Gastroesophageal sphincter (tissue), 4 donors: ENCODE results near the gene UMPS. TPM values are rescaled to one million over a fixed set of nuclear protein-coding genes. Genes with fewer than 3 reads are reported as not detected.

ENCODE experiments used
- ATAC-seq: fragments of 150-250 bp; one replicate; pipeline ENCODE4 v1.9.1; 2016; ENCODE audit warnings: mild to moderate bottlenecking, moderate library complexity
- H3K27ac ChIP-seq, 4 donors: fragments of 200-600 bp; sonication (generic) in 3 of 4; 1 replicate in 3 of 4; 2 replicates in 1 of 4; pipeline ENCODE4 v1.5.1; 2016 to 2019
- H3K27me3 ChIP-seq: fragments of 200-600 bp; sonication (generic); one replicate; pipeline ENCODE4 v1.5.1; 2019
- H3K36me3 ChIP-seq, 2 donors: fragments of 200-600 bp; sonication (generic); one replicate each; pipeline ENCODE4 v1.5.1; 2019; ENCODE audit warnings: control low read depth in 1 of 2
- H3K4me1 ChIP-seq, 3 donors: fragments of 200-600 bp; sonication (generic); 1 replicate in 2 of 3; 2 replicates in 1 of 3; pipeline ENCODE4 v1.5.1; 2016 to 2019; ENCODE audit warnings: control low read depth in 2 of 3
- H3K4me3 ChIP-seq, 2 donors: fragments of 200-600 bp; sonication (generic); one replicate each; pipeline ENCODE4 v1.5.1; 2019; ENCODE audit warnings: mild to moderate bottlenecking in 1 of 2, moderate library complexity in 1 of 2
- H3K9me3 ChIP-seq, 3 donors: fragments of 200-600 bp; sonication (generic); one replicate each; pipeline ENCODE4 v1.5.1; 2017 to 2019; ENCODE audit warnings: control low read depth in 2 of 3
- EP300 ChIP-seq: sonication (generic); formaldehyde crosslinking; IDR thresholded peaks from one replicate; pipeline ENCODE4 v1.6.1; 2017; ENCODE audit warnings: antibody characterized with exemption, mild to moderate bottlenecking
- POLR2A ChIP-seq, 2 donors: fragments of 450-650 bp; IDR thresholded peaks; one replicate each; pipeline ENCODE4 v1.6.1; 2017; ENCODE audit warnings: antibody characterized with exemption in 2 of 2, mild to moderate bottlenecking in 2 of 2, moderate library complexity in 1 of 2
- POLR2AphosphoS5 ChIP-seq: sonication (generic); formaldehyde crosslinking; IDR thresholded peaks from one replicate; pipeline ENCODE4 v1.6.1; 2017; ENCODE audit warnings: antibody characterized with exemption
- WGBS, 2 donors: methylation state at CpG; one replicate each; pipeline ENCODE4 v1.1.5; 2018; ENCODE audit warnings: low coverage in 1 of 2; 5-methylcytosine and 5-hydroxymethylcytosine counted together
- total RNA-seq, 4 donors: library from RNA; depleted of rRNA; stranded (reverse); fragments of >200 nt; gene quantifications; one replicate each; pipeline ENCODE4 v1.1.0, GENCODE V29; 2016
- TF ChIP-seq, protein P1 (sequence below), 4 experiments: fragments of 200-600 bp in 2 of 4; fragments of 450-650 bp in 2 of 4; sonication (generic) in 1 of 4; IDR thresholded peaks; one replicate each; pipeline ENCODE4 v1.5.1; 2017 to 2019; ENCODE audit warnings: antibody characterized with exemption in 4 of 4, mild to moderate bottlenecking in 2 of 4, moderate library complexity in 2 of 4

UMPS gene
- total RNA-seq, 4 donors from 2014 or later, result 18.5 to 24.3 (median 20.7) TPM

DNA sequence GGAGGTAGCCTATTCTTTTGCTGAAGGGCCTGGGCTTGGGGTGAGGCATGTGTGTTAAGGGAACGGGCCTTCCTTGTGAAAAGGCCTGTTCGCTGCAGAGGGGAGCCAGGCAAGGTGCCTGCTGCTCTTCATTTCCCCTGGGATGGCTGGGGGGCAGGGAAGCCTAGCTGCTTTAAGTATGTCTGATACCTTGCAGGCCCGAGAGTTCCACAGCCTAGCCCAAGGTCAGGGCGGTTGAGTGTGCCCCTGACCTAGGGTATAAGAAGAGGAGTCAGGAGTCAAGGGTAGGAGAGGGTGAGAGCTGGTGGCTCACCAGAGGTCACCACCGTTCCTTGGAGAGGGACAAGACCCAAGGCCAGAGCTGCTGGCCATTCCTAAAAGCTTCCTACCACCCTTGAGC, 46.6 kb downstream of the UMPS start:
- peaks cover 0 to 23% of the 10 kb centered on the region in 2 donors for H3K36me3 ChIP-seq
- no peaks in the 10 kb centered on the region for H3K9me3 ChIP-seq
- peak overlapping the region in 1 of 4 donors; percentile 93 for H3K27ac ChIP-seq
- H3K4me3 ChIP-seq, result no peak overlapping the region
- H3K27me3 ChIP-seq, result no peaks in the 10 kb centered on the region
- no CpG with 5 or more reads among the region's 5 CpGs for WGBS, 2 donors
- TF ChIP-seq POLR2AphosphoS5, result no peak
- TF ChIP-seq EP300, result no peak
- no peak for TF ChIP-seq POLR2A (IDR thresholded peaks at IDR 0.05)
- no peak for ATAC-seq
- H3K4me1 ChIP-seq, result peaks cover 16 to 82% (median 44%) of the 10 kb centered on the region in 3 donors

DNA sequence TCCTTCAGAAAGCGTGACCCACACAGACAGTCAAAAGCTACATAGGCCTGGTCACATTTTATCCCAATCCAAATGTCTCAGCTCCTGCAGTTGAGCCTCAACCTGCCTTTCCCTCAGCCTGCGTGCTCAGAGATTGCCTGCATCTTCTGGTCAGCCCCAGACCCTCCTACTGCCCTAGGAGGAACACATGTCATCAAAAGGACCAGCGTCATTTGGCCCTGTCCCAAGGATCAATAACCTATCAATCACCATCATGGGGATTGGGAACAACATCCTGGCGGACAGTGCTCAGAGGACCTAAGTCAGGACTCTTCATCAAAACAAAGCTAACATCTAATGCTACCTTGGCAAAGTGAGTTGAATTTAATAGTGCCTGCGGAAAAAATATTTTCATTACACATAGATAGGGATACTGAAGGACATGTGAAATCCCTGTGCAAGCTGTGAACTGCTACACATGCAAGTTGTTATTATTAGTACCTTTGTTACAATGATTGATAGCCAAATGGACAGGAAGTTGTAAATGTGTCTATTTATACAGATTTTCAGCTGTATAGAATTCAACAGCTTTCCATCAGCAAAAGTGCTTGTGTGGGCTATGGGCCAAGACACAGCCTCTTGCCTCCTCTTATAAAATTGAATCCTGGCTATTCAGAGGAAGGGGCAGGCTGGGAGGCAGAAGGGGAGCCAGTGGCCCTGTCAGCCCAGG, 47.7 kb downstream of the UMPS start:
- H3K27ac ChIP-seq, result peak overlapping the region in 3 of 4 donors; percentile 12 to 93 (median 90)
- H3K9me3 ChIP-seq, result no peaks in the 10 kb centered on the region
- H3K27me3 ChIP-seq, result no peaks in the 10 kb centered on the region
- H3K4me1 ChIP-seq, result peaks cover 13 to 75% (median 37%) of the 10 kb centered on the region in 3 donors
- no peak for TF ChIP-seq EP300
- TF ChIP-seq POLR2A (IDR thresholded peaks at IDR 0.05), result no peak
- no peak for TF ChIP-seq POLR2AphosphoS5
- WGBS, 2 donors, result 73 to 75% methylated on average over 1 to 4 of the region's 5 CpGs
- peaks cover 0 to 23% of the 10 kb centered on the region in 2 donors for H3K36me3 ChIP-seq
- no peak for ATAC-seq
- H3K4me3 ChIP-seq, result no peak overlapping the region

DNA sequence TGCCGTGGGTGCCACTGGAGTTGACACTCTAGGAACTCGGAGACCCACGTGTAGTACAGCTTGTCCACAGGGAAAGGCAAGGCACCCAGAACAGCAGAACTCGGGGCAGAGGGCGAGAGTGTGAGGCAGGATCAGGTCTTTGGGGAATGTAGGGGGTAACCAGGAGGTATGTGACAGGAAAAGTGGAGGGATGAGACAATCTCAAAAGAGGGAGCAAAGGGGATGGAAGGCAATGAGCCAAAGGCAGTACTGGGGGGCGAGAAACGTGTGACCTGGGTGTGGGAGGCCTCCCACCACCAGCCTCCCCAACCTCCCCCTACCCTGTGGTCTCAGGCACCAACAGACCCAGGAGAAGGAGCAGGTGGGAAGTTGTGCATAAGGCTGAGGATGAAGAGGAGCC, 48.9 kb downstream of the UMPS start:
- no peak for ATAC-seq
- Histone ChIP-seq H3K27me3 (no peaks in the 10 kb centered on the region), H3K9me3 (no peaks in the 10 kb centered on the region), H3K4me3 (no peak overlapping the region), H3K4me1 (peaks cover 13 to 65% (median 36%) of the 10 kb centered on the region in 3 donors), H3K36me3 (peaks cover 0 to 14% of the 10 kb centered on the region in 2 donors), H3K27ac (peak overlapping the region; percentile 88 to 94 (median 92))
- TF ChIP-seq EP300 (no peak), POLR2A (IDR thresholded peaks at IDR 0.05) (no peak), POLR2AphosphoS5 (no peak)
- TF ChIP-seq, protein P1, sequence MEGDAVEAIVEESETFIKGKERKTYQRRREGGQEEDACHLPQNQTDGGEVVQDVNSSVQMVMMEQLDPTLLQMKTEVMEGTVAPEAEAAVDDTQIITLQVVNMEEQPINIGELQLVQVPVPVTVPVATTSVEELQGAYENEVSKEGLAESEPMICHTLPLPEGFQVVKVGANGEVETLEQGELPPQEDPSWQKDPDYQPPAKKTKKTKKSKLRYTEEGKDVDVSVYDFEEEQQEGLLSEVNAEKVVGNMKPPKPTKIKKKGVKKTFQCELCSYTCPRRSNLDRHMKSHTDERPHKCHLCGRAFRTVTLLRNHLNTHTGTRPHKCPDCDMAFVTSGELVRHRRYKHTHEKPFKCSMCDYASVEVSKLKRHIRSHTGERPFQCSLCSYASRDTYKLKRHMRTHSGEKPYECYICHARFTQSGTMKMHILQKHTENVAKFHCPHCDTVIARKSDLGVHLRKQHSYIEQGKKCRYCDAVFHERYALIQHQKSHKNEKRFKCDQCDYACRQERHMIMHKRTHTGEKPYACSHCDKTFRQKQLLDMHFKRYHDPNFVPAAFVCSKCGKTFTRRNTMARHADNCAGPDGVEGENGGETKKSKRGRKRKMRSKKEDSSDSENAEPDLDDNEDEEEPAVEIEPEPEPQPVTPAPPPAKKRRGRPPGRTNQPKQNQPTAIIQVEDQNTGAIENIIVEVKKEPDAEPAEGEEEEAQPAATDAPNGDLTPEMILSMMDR (IDR thresholded peaks at IDR 0.05), result no peak
- WGBS, 2 donors, result 86 to 94% methylated on average over 4 to 7 of the region's 7 CpGs

DNA sequence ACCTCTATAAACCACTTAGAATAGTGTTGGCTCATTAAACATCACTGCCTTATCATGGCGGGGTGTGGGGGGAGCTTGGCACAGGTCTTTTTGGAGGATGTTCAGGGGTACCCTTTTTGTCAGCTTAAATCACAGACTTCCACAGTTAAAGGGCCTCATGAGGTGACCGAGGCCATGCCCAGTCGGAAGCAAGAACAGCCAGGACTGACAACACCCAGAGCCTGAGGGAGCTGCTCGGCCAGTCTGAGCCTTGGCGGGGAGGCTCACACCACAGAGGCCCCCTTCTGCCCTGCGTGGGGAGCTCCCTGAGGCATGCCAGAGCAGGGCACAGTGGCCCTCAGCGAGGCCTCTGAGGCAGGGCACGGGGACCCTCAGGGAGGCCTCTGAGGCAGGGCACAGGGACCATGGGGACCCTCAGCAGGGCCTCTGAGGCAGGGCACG, 49.5 kb downstream of the UMPS start:
- TF ChIP-seq POLR2AphosphoS5, result no peak
- TF ChIP-seq, protein P1 (IDR thresholded peaks at IDR 0.05), result no peak
- TF ChIP-seq POLR2A (IDR thresholded peaks at IDR 0.05), result no peak
- Histone ChIP-seq H3K36me3 (peaks cover 0 to 14% of the 10 kb centered on the region in 2 donors), H3K4me3 (peak overlapping the region in 1 of 2 donors; percentile 12), H3K4me1 (peaks cover 11 to 65% (median 29%) of the 10 kb centered on the region in 3 donors), H3K27me3 (no peaks in the 10 kb centered on the region), H3K27ac (peak overlapping the region; percentile 88 to 94 (median 92)), H3K9me3 (no peaks in the 10 kb centered on the region)
- no peak for ATAC-seq
- 38% methylated on average over 1 of the region's 9 CpGs; no CpG with 5 or more reads in 1 of the 2 donors for WGBS, 2 donors

DNA sequence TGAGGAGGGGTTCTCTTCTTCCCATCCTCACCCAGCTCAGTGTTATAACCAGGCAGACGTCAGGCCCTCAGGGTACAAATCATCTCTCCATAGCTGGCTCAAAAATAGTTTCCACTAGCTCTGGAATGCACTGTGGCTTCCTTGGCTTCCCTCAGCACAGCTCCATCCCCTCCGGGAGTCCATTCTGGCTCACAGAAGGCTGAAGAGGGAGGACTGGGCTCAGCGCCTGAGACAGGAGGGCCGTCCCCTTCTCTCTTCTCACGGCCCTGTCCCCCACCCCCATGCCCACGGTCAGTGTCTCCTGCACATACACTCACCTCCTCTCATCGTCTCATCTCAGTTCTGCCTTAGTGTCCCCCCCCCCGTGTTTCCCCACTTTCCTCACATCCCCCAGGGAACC, 50.1 kb downstream of the UMPS start:
- Histone ChIP-seq H3K27me3 (no peaks in the 10 kb centered on the region), H3K36me3 (peaks cover 0 to 14% of the 10 kb centered on the region in 2 donors), H3K27ac (peak overlapping the region; percentile 88 to 94 (median 92)), H3K4me3 (peak overlapping the region in 1 of 2 donors; percentile 12), H3K4me1 (peaks cover 11 to 65% (median 26%) of the 10 kb centered on the region in 3 donors), H3K9me3 (no peaks in the 10 kb centered on the region)
- 0 to 3% methylated on average over 6 of the region's 8 CpGs for WGBS, 2 donors
- ATAC-seq, result peak; percentile 81
- TF ChIP-seq, protein P1 (IDR thresholded peaks at IDR 0.05), result peak in 1 of 4 experiments; percentile 16
- TF ChIP-seq POLR2A (IDR thresholded peaks at IDR 0.05), result no peak
- peak; percentile 10 for TF ChIP-seq POLR2AphosphoS5
- no peak for TF ChIP-seq EP300
